Measurements from ENCODE around the gene EIF1AD. TPM values are rescaled to one million over a fixed set of nuclear protein-coding genes. Genes with fewer than 3 reads are reported as not detected.

EIF1AD gene
- total and polyA plus RNA-seq, 2 of the 8 experiments (the other 6 are each of a cell fraction or from before 2014, with no cell fraction given): 32.6 to 39.9 TPM

- Histone ChIP-seq H3K4me3 (ENCODE audit: extremely low read depth in 1 of 4, insufficient read depth in 2 of 4, low read depth in 3 of 4, low read length in 4 of 4) (no peak overlapping the region), H3K23ac (ENCODE audit: insufficient read length) (no peak overlapping the region), H3K4me2 (ENCODE audit: insufficient read depth in 1 of 2, low read depth in 2 of 2, low read length in 2 of 2) (no peak overlapping the region), H3K23me2 (ENCODE audit: low read depth, low read length) (no peaks in the 10 kb centered on the region), H3K36me3 (ENCODE audit: control insufficient read depth in 2 of 4, insufficient read depth in 4 of 4, low read length in 3 of 4) (peaks cover 6 to 25% (median 22%) of the 10 kb centered on the region in 4 experiments; a peak in 7 of 8 replicates), H3K9me3 (ENCODE audit: insufficient read depth in 2 of 2, low read depth in 1 of 2, low read length in 1 of 2) (no peaks in the 10 kb centered on the region), H3K56ac (replicated peaks; ENCODE audit: insufficient read length, low read depth, low read length) (no peak overlapping the region), H3K27ac (ENCODE audit: low read depth, low read length) (no peak overlapping the region), H2BK20ac (ENCODE audit: low read length) (no peak overlapping the region), H4K5ac (ENCODE audit: insufficient read length, low read depth, low read length) (no peak overlapping the region), H3K9ac (replicated peaks in 1 of 4; ENCODE audit: extremely low read depth in 1 of 4, low read depth in 3 of 4, low read length in 3 of 4) (no peak overlapping the region), H3K18ac (ENCODE audit: extremely low read depth, low read length) (no peak overlapping the region), H2BK15ac (ENCODE audit: low read length) (no peak overlapping the region), H2BK12ac (ENCODE audit: low read depth, low read length) (no peak overlapping the region), H4K91ac (replicated peaks; ENCODE audit: insufficient read length, low read length) (no peak overlapping the region), H4K8ac (ENCODE audit: extremely low read depth, insufficient read depth, low read length) (no peak overlapping the region; the same call in 1 of the 2 replicates), H2BK120ac (replicated peaks; ENCODE audit: low read depth, low read length) (no peak overlapping the region), H3K27me3 (replicated peaks in 1 of 4; ENCODE audit: control insufficient read depth in 3 of 4, extremely low read depth in 1 of 4, insufficient read depth in 3 of 4, low read length in 3 of 4) (no peaks in the 10 kb centered on the region), H3K79me2 (ENCODE audit: control insufficient read depth in 1 of 2, insufficient read depth in 2 of 2, low read length in 2 of 2) (no peaks in the 10 kb centered on the region), H3K4ac (replicated peaks; ENCODE audit: insufficient read length, low read depth, low read length) (no peak overlapping the region), H2BK5ac (ENCODE audit: low read depth, low read length) (no peak overlapping the region), H4K20me1 (replicated peaks in 1 of 2; ENCODE audit: control insufficient read depth in 1 of 2, insufficient read depth in 2 of 2, low read length in 2 of 2) (peaks cover 0 to 2% of the 10 kb centered on the region in 2 experiments), H3K4me1 (replicated peaks in 1 of 4; ENCODE audit: control insufficient read depth in 3 of 4, insufficient read depth in 4 of 4, low read length in 3 of 4) (no peaks in the 10 kb centered on the region), H3K79me1 (ENCODE audit: low read depth, low read length) (no peaks in the 10 kb centered on the region), H2AFZ (ENCODE audit: low read length) (no peak overlapping the region), H2AK5ac (ENCODE audit: low read depth, low read length) (no peak overlapping the region), H3K14ac (ENCODE audit: insufficient read length) (no peak overlapping the region)
- ChIA-PET POLR2A (ENCODE audit: partially characterized antibody) (interaction anchor here (0.7 to 2.2 kb wide), 6 partner anchors 11 to 196 kb away, joined by 3 to 11 read pairs (median 4); no protein-coding TSS in a partner anchor), CTCF (ENCODE audit: partially characterized antibody) (interaction anchor here (0.7 to 18.4 kb wide), 6 partner anchors 12 to 600 kb away, joined by 3 to 281 read pairs (median 5); partner anchors contain the start of genes CCDC85B and FIBP)
- DNase-seq (ENCODE audit: low read depth in 1 of 2, low spot score in 2 of 2) (no peak), FAIRE-seq (no peak)
- TF ChIP-seq RXRA (IDR thresholded peaks at IDR 0.05; ENCODE audit: insufficient read depth, low read depth, low read length) (no peak), GTF2F1 (IDR thresholded peaks at IDR 0.05; ENCODE audit: borderline replicate concordance, low read depth, low read length) (no peak), JUND (IDR thresholded peaks at IDR 0.05; ENCODE audit: low read length) (no peak), NRF1 (IDR thresholded peaks at IDR 0.05; ENCODE audit: low read depth, low read length) (no peak), EGR1 (IDR thresholded peaks at IDR 0.05; ENCODE audit: borderline replicate concordance, low read depth, low read length) (no peak), SIRT6 (IDR thresholded peaks at IDR 0.05; ENCODE audit: low read length) (no peak)
- WGBS, 2 experiments (ENCODE audit: extremely low coverage in 1 of 2, insufficient coverage in 1 of 2, insufficient read length in 1 of 2, insufficient replicate concordance in 2 of 2, low coverage in 1 of 2, low lambda C conversion rate in 2 of 2, missing lambda C conversion rate in 1 of 2): 94% methylated on average over 9 of the region's 9 CpGs; no CpG with 5 or more reads in 1 of the 2 experiments
These were observed 26.2 kb downstream of the EIF1AD start for GRCh38 chr11:65975771-65976170.

All from H1 (cell line).